Smooth muscle cell (in vitro differentiated cells): ENCODE results near the gene ANXA11. TPM values are rescaled to one million over a fixed set of nuclear protein-coding genes. Genes with fewer than 3 reads are reported as not detected.
A peak's percentile ranks its signal among the peaks of the same experiment; 100 is the strongest.

ENCODE experiments used
- DNase-seq: peaks from one replicate; lab custom pipeline; 2025; ENCODE audit not compliant: unreplicated experiment; lab: John Stamatoyannopoulos, UW
- H2AFZ ChIP-seq: fragments of 200-600 bp; sonication (generic); 2 replicates; pipeline ENCODE4 v1.6.0; 2016; ENCODE audit warnings: antibody characterized with exemption, low read depth, mild to moderate bottlenecking
- H3F3A ChIP-seq: fragments of 200-600 bp; sonication (generic); 2 replicates; pipeline ENCODE4 v1.6.0; 2017; ENCODE audit warnings: antibody characterized with exemption, low read depth
- H3K27ac ChIP-seq: fragments of 200-600 bp; sonication (generic); 2 replicates; pipeline ENCODE4 v1.5.1; 2016; ENCODE audit warnings: low read depth, mild to moderate bottlenecking
- H3K27me3 ChIP-seq: fragments of 200-600 bp; sonication (generic); 2 replicates; pipeline ENCODE4 v1.6.1; 2016; ENCODE audit warnings: low read depth, mild to moderate bottlenecking
- H3K36me3 ChIP-seq: fragments of 200-600 bp; sonication (generic); 2 replicates; pipeline ENCODE4 v1.5.1; 2016; ENCODE audit warnings: low read depth
- H3K4me1 ChIP-seq: fragments of 200-600 bp; sonication (generic); 2 replicates; pipeline ENCODE4 v1.5.1; 2016; ENCODE audit warnings: low read depth
- H3K4me2 ChIP-seq: fragments of 200-600 bp; sonication (generic); 2 replicates; pipeline ENCODE4 v1.6.0; 2016; ENCODE audit warnings: mild to moderate bottlenecking
- H3K4me3 ChIP-seq: fragments of 200-600 bp; sonication (generic); 2 replicates; pipeline ENCODE4 v1.5.1; 2016; ENCODE audit warnings: mild to moderate bottlenecking
- H3K79me2 ChIP-seq: fragments of 200-600 bp; sonication (generic); 2 replicates; pipeline ENCODE4 v1.6.0; 2016; ENCODE audit warnings: low read depth, mild to moderate bottlenecking
- H3K9ac ChIP-seq: fragments of 200-600 bp; sonication (generic); 2 replicates; pipeline ENCODE4 v1.6.0; 2016; ENCODE audit warnings: low read depth
- H3K9me3 ChIP-seq: fragments of 200-600 bp; sonication (generic); replicated peaks from 2 replicates; pipeline ENCODE4 v1.5.1; 2016; ENCODE audit warnings: low read depth
- H4K20me1 ChIP-seq: fragments of 200-600 bp; sonication (generic); 2 replicates; pipeline ENCODE4 v1.6.0; 2016; ENCODE audit warnings: low read depth
- WGBS: methylation state at CpG from one replicate; pipeline ENCODE4 v1.1.7; 2016; ENCODE audit warnings: low lambda C conversion rate; 5-methylcytosine and 5-hydroxymethylcytosine counted together
- polyA plus RNA-seq: library from polyadenylated mRNA; unstranded; fragments of >200 nt; fragmentation: Nextera tagmentation; extraction: Ambion mirVana; gene quantifications from 2 replicates; pipeline ENCODE4 v1.2.1, GENCODE V29; 2016
- total RNA-seq: library from RNA; depleted of rRNA; stranded (reverse); fragments of >200 nt; gene quantifications from 2 replicates; pipeline ENCODE4 v1.2.3, GENCODE V29; 2014
- TF ChIP-seq, protein P1 (sequence below): fragments of 200-600 bp; sonication (generic); IDR thresholded peaks from 2 replicates; pipeline ENCODE4 v1.5.1; 2017; ENCODE audit warnings: borderline replicate concordance, mild to moderate bottlenecking, antibody characterized with exemption; ENCODE audit not compliant: insufficient read depth, poor library complexity, severe bottlenecking

ANXA11 gene
- total and polyA plus RNA-seq, 2 experiments from 2014 or later: 36.6 to 93.4 TPM

DNA sequence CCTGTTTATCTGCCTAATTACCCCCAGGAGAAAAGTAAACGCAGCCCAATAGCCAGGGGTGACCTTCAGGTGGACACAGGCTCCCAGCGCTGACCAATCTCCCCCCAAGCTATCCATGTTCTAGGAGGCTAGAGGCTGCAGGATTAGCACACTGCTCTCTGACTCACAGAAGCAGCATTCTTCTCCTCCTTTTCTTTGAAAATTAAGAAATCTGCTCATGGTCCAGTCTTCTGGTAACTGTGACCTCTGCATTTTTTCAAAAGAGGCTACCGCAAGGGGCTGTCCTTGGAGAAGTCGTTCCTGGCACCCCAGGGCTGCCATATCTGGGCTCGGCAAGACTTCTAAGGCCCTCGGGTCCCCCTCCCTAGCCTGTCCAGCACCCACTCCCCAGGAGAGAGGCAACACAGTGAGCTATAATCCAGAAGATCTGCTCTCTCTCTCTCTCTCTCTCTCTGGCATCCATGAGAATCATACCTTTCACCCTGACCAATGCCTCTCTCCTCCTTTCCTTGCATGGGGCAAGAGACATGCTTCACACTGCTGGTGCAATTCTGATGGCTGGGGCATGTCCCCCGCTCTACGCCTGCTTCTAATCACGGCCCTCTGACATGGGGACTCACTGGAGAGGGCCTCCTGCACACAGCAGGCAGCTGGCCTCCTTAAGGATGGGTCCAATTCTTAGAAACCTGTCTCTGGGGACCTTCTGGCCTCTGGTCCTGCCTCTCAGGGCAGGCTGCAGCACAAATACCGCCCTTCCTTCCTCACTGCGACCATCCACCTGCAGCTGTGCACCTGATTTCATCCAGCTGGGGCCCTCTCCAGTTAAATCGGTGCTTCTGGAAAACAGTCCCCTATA, 27.3 kb downstream of the ANXA11 start:
- H3F3A ChIP-seq: no peaks in the 10 kb centered on the region
- no peaks in the 10 kb centered on the region for H3K4me1 ChIP-seq
- H3K4me3 ChIP-seq: no peak overlapping the region
- H3K36me3 ChIP-seq: no peaks in the 10 kb centered on the region
- H3K4me2 ChIP-seq: peak overlapping the region; percentile 57
- no peak for DNase-seq
- peaks cover 60% of the 10 kb centered on the region for H3K79me2 ChIP-seq
- no peak overlapping the region for H2AFZ ChIP-seq
- TF ChIP-seq, protein P1, sequence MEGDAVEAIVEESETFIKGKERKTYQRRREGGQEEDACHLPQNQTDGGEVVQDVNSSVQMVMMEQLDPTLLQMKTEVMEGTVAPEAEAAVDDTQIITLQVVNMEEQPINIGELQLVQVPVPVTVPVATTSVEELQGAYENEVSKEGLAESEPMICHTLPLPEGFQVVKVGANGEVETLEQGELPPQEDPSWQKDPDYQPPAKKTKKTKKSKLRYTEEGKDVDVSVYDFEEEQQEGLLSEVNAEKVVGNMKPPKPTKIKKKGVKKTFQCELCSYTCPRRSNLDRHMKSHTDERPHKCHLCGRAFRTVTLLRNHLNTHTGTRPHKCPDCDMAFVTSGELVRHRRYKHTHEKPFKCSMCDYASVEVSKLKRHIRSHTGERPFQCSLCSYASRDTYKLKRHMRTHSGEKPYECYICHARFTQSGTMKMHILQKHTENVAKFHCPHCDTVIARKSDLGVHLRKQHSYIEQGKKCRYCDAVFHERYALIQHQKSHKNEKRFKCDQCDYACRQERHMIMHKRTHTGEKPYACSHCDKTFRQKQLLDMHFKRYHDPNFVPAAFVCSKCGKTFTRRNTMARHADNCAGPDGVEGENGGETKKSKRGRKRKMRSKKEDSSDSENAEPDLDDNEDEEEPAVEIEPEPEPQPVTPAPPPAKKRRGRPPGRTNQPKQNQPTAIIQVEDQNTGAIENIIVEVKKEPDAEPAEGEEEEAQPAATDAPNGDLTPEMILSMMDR: no peak
- WGBS: 70% methylated on average over 12 of the region's 12 CpGs
- H3K27ac ChIP-seq: peak overlapping the region; percentile 57
- H3K27me3 ChIP-seq: no peaks in the 10 kb centered on the region
- H4K20me1 ChIP-seq: peaks cover 99% of the 10 kb centered on the region
- H3K9ac ChIP-seq: no peak overlapping the region
- no peaks in the 10 kb centered on the region for H3K9me3 ChIP-seq

DNA sequence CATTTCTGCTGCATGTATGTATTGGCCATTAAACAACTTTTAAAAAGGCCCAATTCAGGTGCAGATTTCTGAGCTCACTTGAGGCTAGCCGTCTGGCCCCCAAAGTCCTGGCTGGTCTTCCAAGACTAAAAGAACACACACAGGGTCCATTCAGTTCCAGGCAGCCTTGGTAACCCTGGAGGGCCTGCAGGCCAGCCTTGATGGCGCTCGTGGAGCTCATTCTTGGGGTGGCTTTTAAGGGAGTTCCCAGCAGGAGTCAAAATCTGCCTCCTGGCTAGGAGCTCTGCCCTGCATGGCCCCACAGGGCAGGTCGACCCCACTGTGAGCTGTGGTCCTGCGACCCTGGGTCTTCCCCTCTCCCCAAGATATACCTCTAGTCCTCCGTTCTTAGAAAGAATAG, 28.8 kb downstream of the ANXA11 start:
- Histone ChIP-seq H3F3A (no peaks in the 10 kb centered on the region), H4K20me1 (peaks cover 99% of the 10 kb centered on the region), H3K9ac (no peak overlapping the region), H3K9me3 (no peaks in the 10 kb centered on the region), H3K27ac (no peak overlapping the region), H3K4me1 (no peaks in the 10 kb centered on the region), H3K36me3 (no peaks in the 10 kb centered on the region), H3K27me3 (no peaks in the 10 kb centered on the region), H2AFZ (no peak overlapping the region), H3K79me2 (peaks cover 45% of the 10 kb centered on the region), H3K4me3 (no peak overlapping the region), H3K4me2 (no peak overlapping the region)
- TF ChIP-seq, protein P1: no peak
- 96% methylated on average over 6 of the region's 6 CpGs for WGBS
- no peak for DNase-seq

DNA sequence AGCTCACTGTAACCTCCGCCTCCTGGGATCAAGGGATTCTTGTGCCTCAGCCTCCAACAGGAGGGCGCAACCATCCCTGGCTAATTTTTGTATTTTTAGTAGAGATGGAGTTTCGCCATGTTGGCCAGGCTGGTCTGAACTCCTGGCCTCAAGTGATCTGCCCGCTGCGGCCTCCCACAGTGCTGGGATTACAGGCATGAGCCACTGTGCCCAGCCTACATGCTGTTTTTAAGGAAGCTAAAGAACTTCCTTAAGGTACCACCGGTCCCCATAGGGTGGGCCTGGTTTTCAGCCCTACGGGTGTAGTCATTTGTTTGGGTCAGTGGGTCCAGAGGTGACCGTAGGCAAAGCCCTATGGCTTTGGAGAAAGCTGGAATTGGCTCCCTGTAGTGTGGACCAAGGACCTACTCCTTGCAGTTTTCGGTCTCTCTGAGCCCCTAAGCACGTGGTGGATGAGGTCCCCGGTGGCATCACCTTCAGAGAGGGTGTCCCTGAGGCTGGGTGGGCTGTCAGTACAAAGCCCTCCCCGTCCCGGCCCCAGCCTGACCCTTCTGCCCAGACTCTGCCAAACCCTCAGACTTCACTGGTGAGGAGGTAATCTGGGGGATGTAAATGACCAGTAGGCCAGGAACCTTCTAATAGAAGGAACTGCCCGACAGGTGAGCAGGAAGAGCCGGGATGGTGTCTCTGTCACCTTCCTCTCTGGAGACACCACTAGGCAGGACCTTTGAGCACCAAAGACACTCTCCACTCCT, 30.5 kb downstream of the ANXA11 start:
- Histone ChIP-seq H3K36me3 (no peaks in the 10 kb centered on the region), H3K9ac (no peak overlapping the region), H3K4me1 (no peaks in the 10 kb centered on the region), H3K4me2 (no peak overlapping the region), H4K20me1 (peaks cover 97% of the 10 kb centered on the region), H3K9me3 (no peaks in the 10 kb centered on the region), H3K27me3 (no peaks in the 10 kb centered on the region), H2AFZ (no peak overlapping the region), H3K27ac (no peak overlapping the region), H3K79me2 (peaks cover 29% of the 10 kb centered on the region), H3F3A (no peaks in the 10 kb centered on the region), H3K4me3 (no peak overlapping the region)
- no peak for DNase-seq
- TF ChIP-seq, protein P1: no peak
- 98% methylated on average over 15 of the region's 15 CpGs for WGBS
